WTC11 (cell line): Measurements from ENCODE around the gene PPP1R37. TPM values are rescaled to one million over a fixed set of nuclear protein-coding genes. Genes with fewer than 3 reads are reported as not detected.

Experiments used
- ATAC-seq: fragments of 200-7000 bp; cut with Tn5 transposase; 2 replicates; pipeline ENCODE4 v1.10.0; 2021; ENCODE audit warnings: mild to moderate bottlenecking, moderate library complexity
- CTCF ChIA-PET: fragments of 300-600 bp; sonication (Branson Sonifier 250); formaldehyde crosslinking; loops from one replicate; lab custom pipeline; 2021; ENCODE audit warnings: antibody characterized with exemption; lab: Charles Lee
- POLR2A ChIA-PET: fragments of 350-600 bp; sonication (Branson Sonifier 250); formaldehyde crosslinking; loops from one replicate; lab custom pipeline; 2021; ENCODE audit warnings: antibody characterized with exemption; lab: Charles Lee
- DNase-seq: peaks from one replicate; pipeline ENCODE4 v3.0.0; 2021; ENCODE audit warnings: low spot score
- H3K27ac Mint-ChIP-seq: 2 replicates; pipeline ENCODE4 v1.8.0; 2021; ENCODE audit warnings: mixed read lengths
- H3K27me3 Mint-ChIP-seq: 2 replicates; pipeline ENCODE4 v1.8.0; 2021; ENCODE audit warnings: low read depth, mild to moderate bottlenecking, moderate library complexity, mixed read lengths
- H3K36me3 Mint-ChIP-seq: 2 replicates; pipeline ENCODE4 v1.8.0; 2021; ENCODE audit warnings: mixed read lengths
- H3K4me1 Mint-ChIP-seq: 2 replicates; pipeline ENCODE4 v1.8.0; 2022; ENCODE audit warnings: mixed read lengths
- H3K4me3 Mint-ChIP-seq: 2 replicates; pipeline ENCODE4 v1.8.0; 2021; ENCODE audit warnings: mild to moderate bottlenecking, moderate library complexity, mixed read lengths
- H3K9me3 Mint-ChIP-seq: 2 replicates; pipeline ENCODE4 v1.8.0; 2021; ENCODE audit warnings: mixed read lengths
- ATF1 ChIP-seq: sonication (generic); formaldehyde crosslinking; IDR thresholded peaks from 2 replicates; pipeline ENCODE4 v1.8.1; 2023; ENCODE audit warnings: mild to moderate bottlenecking, moderate library complexity, missing genetic modification reagents
- ATF2 ChIP-seq: sonication (generic); formaldehyde crosslinking; IDR thresholded peaks from 2 replicates; pipeline ENCODE4 v1.8.1; 2022; ENCODE audit warnings: low read depth, missing genetic modification reagents, borderline replicate concordance
- CBFB ChIP-seq: sonication (generic); formaldehyde crosslinking; IDR thresholded peaks from 2 replicates; pipeline ENCODE4 v1.8.1; 2022; ENCODE audit warnings: mild to moderate bottlenecking, low read depth, missing genetic modification reagents
- E2F5 ChIP-seq: sonication (generic); formaldehyde crosslinking; IDR thresholded peaks from 2 replicates; pipeline ENCODE4 v1.8.1; 2022; ENCODE audit warnings: mild to moderate bottlenecking, moderate library complexity, missing genetic modification reagents
- ESRRA ChIP-seq: sonication (generic); formaldehyde crosslinking; IDR thresholded peaks from 2 replicates; pipeline ENCODE4 v1.8.1; 2022; ENCODE audit warnings: mild to moderate bottlenecking, missing genetic modification reagents, borderline replicate concordance
- ETV6 ChIP-seq: sonication (generic); formaldehyde crosslinking; IDR thresholded peaks from 2 replicates; pipeline ENCODE4 v1.8.1; 2022; ENCODE audit warnings: mild to moderate bottlenecking, missing genetic modification reagents
- FOXP4 ChIP-seq: sonication (generic); formaldehyde crosslinking; IDR thresholded peaks from 2 replicates; pipeline ENCODE4 v1.8.0; 2022; ENCODE audit warnings: mild to moderate bottlenecking, missing genetic modification reagents
- GRHL2 ChIP-seq: fragments of 250-450 bp; sonication (Bioruptor Pico); IDR thresholded peaks from 2 replicates; pipeline ENCODE4 v1.8.0; 2022; ENCODE audit warnings: mild to moderate bottlenecking, moderate library complexity; ENCODE audit not compliant: insufficient replicate concordance, severe bottlenecking
- IRF2 ChIP-seq: sonication (generic); formaldehyde crosslinking; IDR thresholded peaks from 2 replicates; pipeline ENCODE4 v1.8.0; 2022; ENCODE audit warnings: low read depth, missing genetic modification reagents, borderline replicate concordance
- MLX ChIP-seq: sonication (generic); formaldehyde crosslinking; IDR thresholded peaks from 2 replicates; pipeline ENCODE4 v1.8.1; 2023; ENCODE audit warnings: mild to moderate bottlenecking, missing genetic modification reagents, moderate library complexity
- MXD4 ChIP-seq: fragments of 250-450 bp; sonication (Bioruptor Pico); IDR thresholded peaks from 2 replicates; pipeline ENCODE4 v1.8.0; 2021; ENCODE audit warnings: mild to moderate bottlenecking, moderate library complexity, borderline replicate concordance
- PRRX2 ChIP-seq: fragments of 250-450 bp; sonication (Bioruptor Pico); IDR thresholded peaks from 2 replicates; pipeline ENCODE4 v1.8.0; 2021; ENCODE audit warnings: mild to moderate bottlenecking
- SP1 ChIP-seq: sonication (generic); formaldehyde crosslinking; conservative IDR thresholded peaks from 2 replicates; pipeline ENCODE4 v1.8.1; 2022; ENCODE audit warnings: missing genetic modification reagents
- USF2 ChIP-seq: sonication (generic); formaldehyde crosslinking; IDR thresholded peaks from 2 replicates; pipeline ENCODE4 v1.8.1; 2023; ENCODE audit warnings: mild to moderate bottlenecking, missing genetic modification reagents, moderate library complexity
- ZNF219 ChIP-seq: sonication (generic); formaldehyde crosslinking; IDR thresholded peaks from 2 replicates; pipeline ENCODE4 v1.8.0; 2023; ENCODE audit warnings: missing genetic modification reagents, mild to moderate bottlenecking, borderline replicate concordance
- ZNF671 ChIP-seq: fragments of 250-450 bp; sonication (Bioruptor Pico); IDR thresholded peaks from 2 replicates; pipeline ENCODE4 v1.8.0; 2021; ENCODE audit warnings: mild to moderate bottlenecking
- total RNA-seq: library from RNA; stranded (reverse); gene quantifications from 3 replicates; pipeline ENCODE4 v1.2.3, GENCODE V29; 2021
- TF ChIP-seq, protein P1 (sequence below): sonication (generic); formaldehyde crosslinking; IDR thresholded peaks from 2 replicates; pipeline ENCODE4 v1.8.0; 2022; ENCODE audit warnings: mild to moderate bottlenecking, missing genetic modification reagents
- TF ChIP-seq, protein P2 (sequence below): sonication (generic); formaldehyde crosslinking; IDR thresholded peaks from 2 replicates; pipeline ENCODE4 v1.8.1; 2022; ENCODE audit warnings: missing genetic modification reagents, borderline replicate concordance
- TF ChIP-seq, protein P3 (sequence below): fragments of 250-450 bp; sonication (Bioruptor Pico); conservative IDR thresholded peaks from 2 replicates; pipeline ENCODE4 v1.9.0; 2021; ENCODE audit warnings: mild to moderate bottlenecking

The PPP1R37 gene
- total RNA-seq, 1 experiment from 2014 or later: 35.4 TPM

DNA sequence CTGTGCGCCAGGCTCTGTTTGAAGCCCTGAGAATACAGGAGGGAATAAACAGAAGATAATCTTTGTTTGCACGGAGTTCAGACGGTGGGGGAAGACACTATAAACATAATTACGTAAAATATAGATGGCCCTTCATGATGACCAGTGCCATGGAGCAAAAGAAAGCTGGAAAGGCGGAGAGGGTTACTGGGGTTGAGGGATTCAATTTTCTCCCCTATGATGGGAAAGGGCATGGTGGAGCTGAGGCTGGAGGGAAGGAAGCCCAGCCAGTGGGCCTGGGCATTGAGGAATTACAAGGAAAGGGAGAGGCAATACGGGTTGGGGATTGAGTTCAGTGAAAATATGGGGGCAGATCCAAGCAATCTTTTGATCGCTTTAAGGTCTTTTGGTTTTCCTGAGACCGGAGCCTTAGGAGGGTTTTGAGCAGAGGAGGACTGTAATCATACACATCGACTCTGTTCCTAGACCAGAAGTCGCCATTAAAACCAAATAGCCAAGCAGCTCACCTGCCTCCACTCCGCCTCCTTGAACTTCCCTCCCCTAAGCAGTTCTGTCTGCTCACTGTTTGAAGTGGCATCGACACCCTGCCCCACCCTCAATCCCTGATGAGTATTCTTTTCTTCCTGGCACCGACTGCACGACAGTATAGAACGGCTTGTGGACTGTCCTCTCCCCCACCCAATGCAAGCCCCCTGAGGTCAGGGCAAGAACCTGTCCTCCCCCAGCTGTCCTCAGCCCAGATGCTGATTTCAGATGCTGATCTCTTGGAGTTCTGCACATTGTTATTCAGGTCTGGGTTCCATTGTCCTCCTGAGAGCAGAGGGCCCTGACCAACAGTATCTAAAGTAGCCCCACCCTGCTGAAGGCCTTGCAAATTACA lies 15.9 kb upstream of the PPP1R37 start:
- DNase-seq (peak; percentile 25), ATAC-seq (peak; percentile 3)
- H3K9me3 Mint-ChIP-seq: no peaks in the 10 kb centered on the region
- peak overlapping the region; percentile 88 for H3K27ac Mint-ChIP-seq
- H3K27me3 Mint-ChIP-seq: no peaks in the 10 kb centered on the region
- peaks cover 10% of the 10 kb centered on the region for H3K36me3 Mint-ChIP-seq
- TF ChIP-seq, protein P1, sequence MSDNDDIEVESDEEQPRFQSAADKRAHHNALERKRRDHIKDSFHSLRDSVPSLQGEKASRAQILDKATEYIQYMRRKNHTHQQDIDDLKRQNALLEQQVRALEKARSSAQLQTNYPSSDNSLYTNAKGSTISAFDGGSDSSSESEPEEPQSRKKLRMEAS (CRISPR knock-in tag): peak; percentile 28
- TF ChIP-seq CBFB: no peak
- no peak for TF ChIP-seq E2F5 (CRISPR knock-in tag)
- no peak for TF ChIP-seq PRRX2 (CRISPR knock-in tag)
- peak; percentile 35; the same call in 1 of the 2 replicates for TF ChIP-seq FOXP4 (CRISPR knock-in tag)
- TF ChIP-seq ETV6 (CRISPR knock-in tag): peak; percentile 68; the same call in 1 of the 2 replicates
- no peak for TF ChIP-seq MLX (CRISPR knock-in tag)
- TF ChIP-seq USF2 (CRISPR knock-in tag): 0 out of 2 replicates have a peak, but pooled peaks have one; percentile 17
- TF ChIP-seq, protein P2, sequence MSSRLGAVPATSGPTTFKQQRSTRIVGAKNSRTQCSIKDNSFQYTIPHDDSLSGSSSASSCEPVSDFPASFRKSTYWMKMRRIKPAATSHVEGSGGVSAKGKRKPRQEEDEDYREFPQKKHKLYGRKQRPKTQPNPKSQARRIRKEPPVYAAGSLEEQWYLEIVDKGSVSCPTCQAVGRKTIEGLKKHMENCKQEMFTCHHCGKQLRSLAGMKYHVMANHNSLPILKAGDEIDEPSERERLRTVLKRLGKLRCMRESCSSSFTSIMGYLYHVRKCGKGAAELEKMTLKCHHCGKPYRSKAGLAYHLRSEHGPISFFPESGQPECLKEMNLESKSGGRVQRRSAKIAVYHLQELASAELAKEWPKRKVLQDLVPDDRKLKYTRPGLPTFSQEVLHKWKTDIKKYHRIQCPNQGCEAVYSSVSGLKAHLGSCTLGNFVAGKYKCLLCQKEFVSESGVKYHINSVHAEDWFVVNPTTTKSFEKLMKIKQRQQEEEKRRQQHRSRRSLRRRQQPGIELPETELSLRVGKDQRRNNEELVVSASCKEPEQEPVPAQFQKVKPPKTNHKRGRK (CRISPR knock-in tag): no peak
- no peak for TF ChIP-seq ZNF671 (CRISPR knock-in tag)
- TF ChIP-seq, all 79 proteins: peak for 4
- ChIA-PET CTCF (interaction anchor here (0.7 to 1.7 kb wide), 8 partner anchors 13 to 85 kb away, joined by 3 to 6 read pairs (median 4); no protein-coding TSS in a partner anchor), POLR2A (interaction anchor here (0.6 to 3.0 kb wide), 3 partner anchors 13 to 145 kb away, joined by 4 to 19 read pairs (median 5); partner anchors contain the start of gene PPP1R37)
- peaks cover 49% of the 10 kb centered on the region for H3K4me1 Mint-ChIP-seq
- H3K4me3 Mint-ChIP-seq: peak overlapping the region; percentile 80

GRCh38 chr19:45078390-45079062 lies 14.5 kb upstream of the PPP1R37 start:
- peaks cover 52% of the 10 kb centered on the region for H3K4me1 Mint-ChIP-seq
- peaks cover 14% of the 10 kb centered on the region for H3K36me3 Mint-ChIP-seq
- no peak for DNase-seq
- no peak for ATAC-seq
- H3K27me3 Mint-ChIP-seq: no peaks in the 10 kb centered on the region
- ChIA-PET POLR2A (interaction anchor here (0.5 to 2.7 kb wide), 5 partner anchors 12 to 150 kb away, joined by 3 to 36 read pairs (median 4); partner anchors contain the start of genes CLASRP and PPP1R37), CTCF (interaction anchor here (0.8 to 2.9 kb wide), 6 partner anchors 11 to 100 kb away, joined by 3 to 23 read pairs (median 6); partner anchors contain the start of genes BLOC1S3, PPP1R37 and TRAPPC6A)
- no peaks in the 10 kb centered on the region for H3K9me3 Mint-ChIP-seq
- peak overlapping the region; percentile 99 for H3K4me3 Mint-ChIP-seq
- H3K27ac Mint-ChIP-seq: peak overlapping the region; percentile 87
- TF ChIP-seq IRF2 (CRISPR knock-in tag) (no peak), SP1 (CRISPR knock-in tag) (no peak), GRHL2 (no peak), ETV6 (CRISPR knock-in tag) (no peak), ATF1 (CRISPR knock-in tag) (no peak), ESRRA (CRISPR knock-in tag) (no peak), USF2 (CRISPR knock-in tag) (no peak), ZNF219 (CRISPR knock-in tag) (no peak), ATF2 (CRISPR knock-in tag) (no peak), PRRX2 (CRISPR knock-in tag) (no peak; the same call in 1 of the 2 replicates), MXD4 (CRISPR knock-in tag) (no peak)
- TF ChIP-seq, protein P3, sequence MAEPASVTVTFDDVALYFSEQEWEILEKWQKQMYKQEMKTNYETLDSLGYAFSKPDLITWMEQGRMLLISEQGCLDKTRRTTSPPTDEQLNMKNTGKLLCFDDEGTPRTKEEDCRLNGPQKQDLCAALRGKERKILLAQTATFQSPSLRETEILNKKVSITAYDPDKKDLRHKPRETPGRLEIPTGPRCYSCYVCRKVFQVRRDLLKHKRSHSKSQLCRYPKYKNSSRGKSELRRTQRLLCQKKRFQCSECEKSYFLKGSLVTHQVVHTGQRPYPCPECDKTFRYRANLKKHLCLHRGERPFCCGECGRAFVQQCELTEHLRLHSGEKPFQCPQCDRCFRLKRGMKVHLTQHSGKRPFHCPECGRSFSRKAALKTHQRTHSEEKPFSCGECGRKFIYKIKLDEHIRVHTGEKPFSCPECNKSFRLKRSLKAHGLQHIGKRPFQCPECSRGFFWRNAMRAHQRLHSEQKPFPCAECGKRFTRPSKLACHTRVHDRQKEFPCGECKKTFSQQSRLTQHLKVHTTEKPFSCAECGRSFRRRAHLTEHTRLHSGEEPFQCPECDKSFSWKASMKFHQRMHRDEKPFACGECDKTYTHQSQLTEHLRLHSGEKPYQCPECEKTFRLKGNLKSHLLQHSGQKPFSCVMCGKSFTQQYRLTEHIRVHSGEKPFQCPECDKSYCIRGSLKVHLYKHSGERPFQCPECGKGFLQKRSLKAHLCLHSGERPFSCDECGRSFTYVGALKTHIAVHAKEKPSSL (CRISPR knock-in tag): no peak
